Midbrain (tissue), 1 donor: Measurements from ENCODE around the gene DNAAF5.
"Not testable (repeated sequence)": the region's sequence is repeated elsewhere in the genome, so short reads cannot be mapped to it uniquely, and the experiment has no call there.

Experiments used
- DNase-seq: peaks from one replicate; lab custom pipeline; 2025; lab: John Stamatoyannopoulos, UW

DNAAF5 gene

GRCh38 chr7:782718-783449, 56.4 kb downstream of the DNAAF5 start:
- DNase-seq, result no peak

DNA sequence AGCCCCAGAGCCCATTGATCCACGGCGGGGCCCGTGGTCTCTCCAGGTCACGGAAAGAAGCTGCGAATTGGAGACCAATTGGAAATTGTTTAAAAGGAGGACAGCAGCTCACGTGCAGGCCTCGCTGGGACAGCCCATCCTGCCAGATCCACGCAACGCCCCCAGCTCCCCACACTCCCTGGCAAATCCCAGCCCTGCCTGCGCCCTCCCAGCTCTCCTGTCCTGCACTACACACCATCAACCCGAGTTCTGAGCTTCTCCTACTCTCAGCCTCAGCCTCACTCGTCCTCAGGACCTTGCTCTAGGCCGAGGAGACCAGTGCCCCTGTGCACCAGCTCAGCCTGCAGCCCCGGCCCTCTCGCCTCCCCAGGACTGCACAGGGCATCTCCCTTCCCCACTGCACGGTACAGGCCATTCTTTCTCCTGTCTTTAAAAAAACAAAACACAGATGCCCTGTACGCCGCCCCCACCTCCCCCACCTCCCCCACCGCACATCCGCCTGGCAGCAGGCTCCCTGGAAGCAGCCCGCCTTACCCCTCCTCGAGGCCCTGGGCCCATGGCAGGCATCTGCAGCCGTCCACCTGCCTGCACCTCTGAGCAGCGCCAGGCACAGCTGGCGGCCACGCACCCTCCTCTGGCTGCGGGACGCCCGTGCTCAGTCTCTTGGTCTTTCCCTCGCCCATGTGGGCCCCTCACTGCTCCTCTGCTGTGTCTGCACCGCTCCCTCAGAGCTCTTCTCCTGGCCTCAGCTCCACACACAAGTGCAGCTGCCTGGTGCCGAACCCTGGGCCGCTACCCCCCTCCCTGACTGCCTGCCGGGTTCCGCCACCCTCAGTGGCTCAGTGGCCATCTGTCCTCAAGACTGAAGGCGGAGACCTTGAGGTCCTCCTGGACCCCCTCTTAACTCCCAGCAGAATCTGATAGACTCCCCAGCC, 57.3 kb downstream of the DNAAF5 start:
- no peak for DNase-seq

GRCh38 chr7:784971-785370, 58.5 kb downstream of the DNAAF5 start:
- no peak for DNase-seq

GRCh38 chr7:785416-785815, 58.9 kb downstream of the DNAAF5 start:
- no peak for DNase-seq

- DNase-seq, result peak; percentile 47
Measured at GRCh38 chr7:786472-787255, 60.2 kb downstream of the DNAAF5 start.

DNA sequence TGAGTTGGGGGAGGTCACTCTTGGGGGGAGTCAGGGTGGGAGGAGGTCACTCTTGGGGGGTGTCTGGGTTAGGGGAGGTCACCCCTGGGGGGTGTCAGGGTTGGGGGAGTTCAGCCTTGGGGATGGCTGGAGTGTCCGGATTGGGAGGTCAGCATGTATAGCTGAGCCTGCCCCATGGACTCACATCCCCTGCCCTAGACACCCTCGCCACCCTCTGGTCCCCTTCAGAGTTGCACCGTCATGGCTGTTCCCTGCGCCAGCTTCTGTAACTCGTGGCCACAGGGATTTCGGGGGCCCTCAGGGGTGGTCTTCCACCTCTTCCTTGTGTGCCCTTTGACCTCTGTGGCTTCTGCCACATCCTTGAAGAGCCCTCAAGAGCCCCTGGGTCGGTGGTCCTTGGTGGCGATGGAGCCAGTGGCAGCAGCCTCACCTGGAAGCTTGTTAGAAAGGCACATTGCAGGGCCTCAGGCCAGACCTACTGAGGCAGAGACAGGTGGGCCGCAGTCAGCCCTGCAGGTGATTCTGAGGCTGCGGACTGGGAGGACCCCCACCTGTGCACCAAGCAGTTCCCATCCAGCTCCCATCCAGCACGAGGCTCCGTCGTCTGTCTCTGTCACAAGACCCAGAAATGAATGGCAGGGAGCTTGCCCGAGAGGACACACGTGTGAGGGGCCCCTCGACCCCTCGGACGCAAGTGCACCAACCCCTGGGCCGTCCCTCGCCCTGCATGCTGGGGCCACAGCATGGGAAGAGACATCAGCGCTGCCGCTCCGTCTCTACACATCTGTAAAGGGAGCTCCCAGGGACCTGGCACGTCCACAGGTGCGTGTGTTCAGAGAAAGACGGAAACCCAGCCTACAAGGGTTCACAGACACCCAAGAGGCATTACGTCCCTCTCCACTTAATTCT, 61.1 kb downstream of the DNAAF5 start:
- no peak for DNase-seq

- no peak for DNase-seq
Measured at GRCh38 chr7:791519-791918, 65.0 kb downstream of the DNAAF5 start.

DNA sequence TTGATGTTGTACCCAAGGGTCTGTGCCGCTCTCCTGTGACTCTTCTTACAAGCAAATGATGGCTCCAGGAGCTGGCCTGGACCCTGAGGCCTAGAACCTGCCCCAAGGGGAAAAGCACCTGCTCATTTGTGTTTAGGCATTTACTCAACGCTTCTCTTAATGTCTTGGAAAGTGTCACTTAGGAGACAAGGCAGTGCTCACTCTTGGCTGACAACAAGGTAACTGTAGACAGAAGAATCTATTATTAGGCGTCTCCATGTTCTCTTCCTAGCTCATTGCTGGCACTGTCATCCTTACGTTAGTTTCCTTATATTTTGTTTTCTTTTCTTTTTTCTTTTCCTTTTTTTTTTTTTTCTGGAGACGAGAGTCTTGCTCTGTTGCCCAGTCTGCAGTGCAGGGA, 67.7 kb downstream of the DNAAF5 start:
- no peak for DNase-seq

- no peak for DNase-seq
Measured at GRCh38 chr7:794671-795329, 68.3 kb downstream of the DNAAF5 start.

DNA sequence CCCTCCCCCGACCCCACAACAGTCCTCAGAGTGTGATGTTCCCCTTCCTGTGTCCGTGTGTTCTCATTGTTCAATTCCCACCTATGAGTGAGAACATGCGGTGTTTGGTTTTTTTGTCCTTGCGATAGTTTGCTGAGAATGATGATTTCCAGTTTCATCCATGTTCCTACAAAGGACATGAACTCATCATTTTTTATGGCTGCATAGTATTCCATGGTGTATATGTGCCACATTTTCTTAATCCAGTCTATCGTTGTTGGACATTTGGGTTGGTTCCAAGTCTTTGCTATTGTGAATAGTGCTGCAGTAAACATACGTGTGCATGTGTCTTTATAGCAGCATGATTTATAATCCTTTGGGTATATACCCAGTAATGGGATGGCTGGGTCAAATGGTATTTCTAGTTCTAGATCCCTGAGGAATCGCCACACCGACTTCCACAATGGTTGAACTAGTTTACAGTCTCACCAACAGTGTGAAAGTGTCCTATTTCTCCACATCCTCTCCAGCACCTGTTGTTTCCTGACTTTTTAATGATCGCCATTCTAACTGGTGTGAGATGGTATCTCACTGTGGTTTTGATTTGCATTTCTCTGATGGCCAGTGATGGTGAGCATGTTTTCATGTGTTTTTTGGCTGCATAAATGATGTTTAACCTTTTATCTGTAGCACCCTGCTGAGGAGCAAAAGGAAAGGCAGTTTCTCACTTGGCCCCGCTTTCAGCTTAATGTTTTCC, 70.1 kb downstream of the DNAAF5 start:
- not testable (repeated sequence) for DNase-seq

GRCh38 chr7:798921-799470, 72.5 kb downstream of the DNAAF5 start:
- DNase-seq, result no peak

DNA sequence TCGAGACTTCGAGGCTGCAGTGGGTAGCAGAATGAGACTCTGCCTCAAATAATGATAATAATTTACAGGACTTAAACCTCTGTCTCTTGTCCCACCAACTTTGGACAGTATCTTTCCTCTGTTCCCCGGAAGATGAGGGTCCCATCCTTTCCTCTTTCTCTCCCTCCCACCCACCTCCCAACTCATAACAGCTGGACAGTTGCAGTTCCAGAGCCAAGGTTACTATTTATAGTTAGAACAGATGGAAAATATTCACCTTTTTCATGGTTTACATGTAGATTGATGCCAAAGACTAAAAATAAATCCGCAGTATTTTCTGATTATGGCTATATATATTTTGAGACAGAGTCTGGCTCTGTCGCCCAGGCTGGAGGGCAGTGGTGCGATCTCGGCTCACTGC, 74.2 kb downstream of the DNAAF5 start:
- DNase-seq, result no peak

DNA sequence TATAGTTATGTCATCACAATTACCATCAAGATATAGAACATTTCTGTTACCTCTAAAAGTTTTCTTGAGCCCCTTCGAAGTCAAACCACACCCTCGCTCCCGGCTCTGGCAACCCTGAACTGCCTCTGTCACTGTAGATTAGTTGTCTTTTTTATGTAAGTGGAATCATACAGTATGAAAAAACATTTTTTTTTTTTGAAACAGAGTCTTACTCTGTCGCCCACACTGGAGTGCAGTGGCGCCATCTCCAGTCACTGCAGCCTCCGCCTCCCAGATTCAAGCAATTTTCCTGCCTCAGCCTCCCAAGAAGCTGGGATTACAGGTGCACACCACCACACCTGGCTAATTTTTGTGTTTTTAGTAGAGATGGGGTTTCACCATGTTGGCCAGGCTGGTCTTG, 74.9 kb downstream of the DNAAF5 start:
- DNase-seq, result not testable (repeated sequence)

DNA sequence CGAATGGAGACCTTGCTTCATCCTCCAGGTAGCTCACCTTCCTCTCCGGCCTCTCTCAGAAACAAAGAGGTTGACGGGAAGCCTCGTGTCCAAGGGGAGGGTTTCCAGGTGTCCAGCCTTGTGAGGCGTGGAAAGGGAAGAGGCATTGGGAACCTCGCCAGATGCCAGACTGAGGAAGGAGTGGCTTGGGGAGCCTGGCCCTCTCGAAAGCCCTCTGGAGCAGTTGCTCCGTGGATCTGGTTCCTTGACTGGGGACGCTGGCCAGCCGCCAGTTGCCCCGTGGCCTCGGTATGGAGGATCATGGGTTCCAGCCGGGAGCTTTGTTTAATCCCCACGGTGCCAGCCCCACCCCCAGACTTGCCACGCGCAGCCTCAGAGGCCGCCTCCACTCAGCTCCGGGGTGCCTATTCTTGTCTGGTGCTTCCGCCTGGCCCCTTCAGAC, 75.5 kb downstream of the DNAAF5 start:
- DNase-seq, result peak; percentile 22

- no peak for DNase-seq
Measured at GRCh38 chr7:802500-803242, 76.2 kb downstream of the DNAAF5 start.

DNA sequence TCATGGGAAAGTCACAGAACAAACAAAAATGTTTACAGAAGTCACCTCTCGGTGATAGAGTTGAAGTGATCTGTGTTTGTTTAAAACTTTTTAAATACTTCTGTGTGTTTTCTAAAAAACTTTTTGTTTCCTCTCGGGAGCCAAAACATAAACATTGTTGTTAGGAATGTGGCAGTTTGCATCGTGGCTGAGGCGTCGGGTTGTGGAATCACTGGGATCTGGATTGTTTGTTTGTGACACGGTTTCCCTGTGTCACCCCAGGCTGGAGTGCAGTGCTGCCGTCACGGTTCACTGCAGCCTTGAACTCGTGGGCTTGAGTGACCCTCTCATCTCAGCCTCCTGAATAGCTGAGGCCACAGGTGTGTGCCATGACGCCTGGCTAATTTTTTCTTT, 76.7 kb downstream of the DNAAF5 start:
- no peak for DNase-seq

- DNase-seq, result not testable (repeated sequence)
Measured at GRCh38 chr7:803796-804195, 77.3 kb downstream of the DNAAF5 start.

DNA sequence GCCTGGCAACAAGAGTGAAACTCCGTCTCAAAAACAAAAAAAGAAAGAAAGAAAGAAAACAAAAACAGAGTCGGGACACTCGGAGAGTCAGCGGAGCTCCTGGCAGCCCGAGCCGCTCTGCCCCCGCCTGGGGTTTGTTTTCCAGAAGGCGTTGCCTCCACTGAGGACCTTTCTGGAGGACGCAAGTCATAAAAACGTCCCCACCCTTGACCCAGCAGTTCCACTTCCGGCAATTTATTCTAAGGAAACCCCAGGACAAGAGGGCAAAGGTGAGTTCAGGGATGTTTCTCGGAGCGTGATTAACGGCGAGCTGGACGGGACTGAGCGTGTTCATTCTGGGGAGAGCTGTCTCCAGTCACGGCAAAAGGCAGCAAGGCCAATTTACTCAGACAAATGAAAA, 78.8 kb downstream of the DNAAF5 start:
- no peak for DNase-seq
